HG02884 (cell line): ENCODE results near the gene SLX9.
"Not testable (repeated sequence)": the region's sequence is repeated elsewhere in the genome, so short reads cannot be mapped to it uniquely, and the experiment has no call there.

Source experiments
- ATAC-seq: cut with Tn5 transposase; IDR thresholded peaks from one replicate; pipeline ENCODE4 v1.9.1; 2021; ENCODE audit warnings: mild to moderate bottlenecking, moderate library complexity; ENCODE audit not compliant: unreplicated experiment

SLX9 gene

DNA sequence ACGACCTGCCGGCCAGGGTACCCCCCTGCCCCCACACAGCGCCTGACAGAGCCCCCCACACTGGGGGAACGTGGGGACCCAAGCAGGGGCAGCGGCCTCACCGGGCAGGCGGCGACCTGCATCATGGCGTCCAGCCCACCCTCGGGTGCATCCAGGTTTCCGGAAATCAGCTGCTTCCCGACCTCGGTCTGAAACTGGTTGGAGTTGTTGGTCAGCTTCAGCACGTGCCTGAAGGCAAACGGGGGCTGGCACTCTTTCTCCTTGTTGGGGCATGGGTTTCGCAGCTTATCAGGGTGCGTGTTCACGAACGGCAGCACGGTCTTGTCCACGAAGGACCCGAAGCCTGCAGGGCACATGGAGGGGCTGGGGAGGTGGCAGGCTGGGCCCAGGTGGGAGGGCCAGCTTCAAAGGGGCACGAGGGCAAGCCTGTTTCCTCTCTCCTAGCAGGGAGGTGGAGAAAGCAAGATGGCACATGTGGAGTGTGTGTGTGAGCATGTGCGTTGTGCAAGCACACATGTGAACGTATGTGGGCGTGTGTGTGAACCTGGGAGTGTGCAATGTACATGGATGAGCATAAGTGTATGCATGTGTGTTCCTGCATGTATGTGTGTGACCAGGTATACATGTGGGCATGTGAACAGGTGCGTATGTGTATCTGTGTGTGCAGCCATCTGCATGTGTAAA is 38.3 kb upstream of the SLX9 start:
- no peak for ATAC-seq

GRCh38 chr21:44902268-44903049 is 37.4 kb upstream of the SLX9 start:
- ATAC-seq, result no peak

- ATAC-seq, result no peak
Observed at GRCh38 chr21:44903050-44903685, 36.7 kb upstream of the SLX9 start.

GRCh38 chr21:44903689-44904088 is 36.1 kb upstream of the SLX9 start:
- no peak for ATAC-seq

DNA sequence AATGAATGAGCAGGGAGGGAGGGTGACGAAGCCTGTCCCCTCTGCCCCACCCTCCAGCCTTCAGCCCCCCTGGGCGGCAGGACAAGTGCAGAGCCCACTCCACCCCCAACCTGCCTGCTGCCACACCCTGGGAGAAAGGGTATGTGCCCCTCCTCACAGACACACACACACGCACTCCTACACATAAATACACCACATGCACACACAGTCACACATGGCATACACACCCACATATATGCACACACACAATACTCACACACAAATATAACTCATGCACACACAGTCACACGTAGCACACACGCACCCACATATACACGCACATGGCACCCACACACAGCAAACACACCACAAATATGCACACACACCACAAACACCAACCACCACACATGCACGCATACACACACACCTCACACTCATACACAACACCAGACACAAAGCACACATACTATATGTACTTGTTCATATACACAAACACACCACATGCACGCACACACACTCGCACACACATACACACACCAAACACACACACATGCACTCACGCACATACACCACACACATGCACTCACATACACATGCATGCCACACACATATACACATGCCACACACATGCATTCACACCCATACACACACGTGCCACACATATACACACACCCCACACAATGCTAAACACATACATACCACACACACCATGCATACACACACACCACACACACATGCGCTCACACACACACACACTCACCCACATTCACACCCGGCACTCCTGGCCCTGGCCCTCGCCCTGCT is 35.5 kb upstream of the SLX9 start:
- no peak for ATAC-seq

DNA sequence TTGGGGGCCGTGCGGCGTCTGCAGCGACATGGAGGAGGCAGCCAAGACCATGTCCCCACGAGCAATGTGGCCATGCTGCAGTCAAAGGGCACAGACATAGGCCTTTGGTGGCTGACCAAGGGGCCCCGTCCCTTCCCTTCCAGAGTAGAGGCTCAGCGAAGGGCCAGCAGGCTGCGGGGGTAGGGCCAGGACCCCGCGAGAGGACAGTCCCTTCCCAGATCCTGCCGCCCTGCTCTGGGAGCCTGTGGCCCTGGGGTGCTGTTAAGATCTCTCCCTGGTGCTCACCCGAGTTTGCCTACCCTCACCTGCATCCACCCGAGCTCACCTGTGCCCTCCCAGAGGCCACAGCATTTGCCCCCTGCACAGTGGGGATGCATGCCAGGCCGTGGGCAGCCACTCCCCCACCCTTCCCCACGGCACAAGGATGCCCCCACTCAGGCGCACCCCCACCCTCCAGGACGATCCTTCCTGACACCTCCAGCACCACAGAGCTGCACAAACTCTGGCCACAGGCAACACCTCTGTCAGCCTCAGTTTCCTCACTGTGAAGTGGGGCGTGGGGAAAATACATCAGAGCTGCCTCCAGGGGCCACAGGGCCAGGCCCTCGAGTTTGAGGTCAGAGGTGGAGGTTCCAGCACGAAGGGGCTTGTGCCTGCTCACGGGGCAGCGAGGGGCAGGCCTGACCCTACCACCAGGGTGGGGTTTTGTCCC is 34.7 kb upstream of the SLX9 start:
- ATAC-seq, result no peak

DNA sequence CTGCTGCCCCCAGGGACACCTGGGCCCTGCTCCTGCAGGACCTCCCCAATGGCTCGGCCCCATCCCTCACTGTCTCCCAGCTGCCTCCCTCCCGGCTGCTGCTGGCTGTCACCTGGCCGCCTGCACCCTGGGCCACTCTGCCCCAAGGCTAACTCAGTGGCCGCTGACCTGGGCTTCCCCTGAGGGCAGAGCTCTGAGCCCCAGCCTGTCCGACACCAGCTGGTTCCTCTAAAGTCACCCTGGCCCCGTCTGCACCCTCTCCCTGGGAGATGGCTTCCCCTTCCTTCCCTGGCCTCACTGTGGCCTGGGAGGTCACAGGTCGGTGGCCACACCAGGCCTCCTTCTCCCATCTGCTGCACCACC is 34.1 kb upstream of the SLX9 start:
- ATAC-seq, result no peak

GRCh38 chr21:44907225-44907965 is 32.4 kb upstream of the SLX9 start:
- no peak for ATAC-seq

DNA sequence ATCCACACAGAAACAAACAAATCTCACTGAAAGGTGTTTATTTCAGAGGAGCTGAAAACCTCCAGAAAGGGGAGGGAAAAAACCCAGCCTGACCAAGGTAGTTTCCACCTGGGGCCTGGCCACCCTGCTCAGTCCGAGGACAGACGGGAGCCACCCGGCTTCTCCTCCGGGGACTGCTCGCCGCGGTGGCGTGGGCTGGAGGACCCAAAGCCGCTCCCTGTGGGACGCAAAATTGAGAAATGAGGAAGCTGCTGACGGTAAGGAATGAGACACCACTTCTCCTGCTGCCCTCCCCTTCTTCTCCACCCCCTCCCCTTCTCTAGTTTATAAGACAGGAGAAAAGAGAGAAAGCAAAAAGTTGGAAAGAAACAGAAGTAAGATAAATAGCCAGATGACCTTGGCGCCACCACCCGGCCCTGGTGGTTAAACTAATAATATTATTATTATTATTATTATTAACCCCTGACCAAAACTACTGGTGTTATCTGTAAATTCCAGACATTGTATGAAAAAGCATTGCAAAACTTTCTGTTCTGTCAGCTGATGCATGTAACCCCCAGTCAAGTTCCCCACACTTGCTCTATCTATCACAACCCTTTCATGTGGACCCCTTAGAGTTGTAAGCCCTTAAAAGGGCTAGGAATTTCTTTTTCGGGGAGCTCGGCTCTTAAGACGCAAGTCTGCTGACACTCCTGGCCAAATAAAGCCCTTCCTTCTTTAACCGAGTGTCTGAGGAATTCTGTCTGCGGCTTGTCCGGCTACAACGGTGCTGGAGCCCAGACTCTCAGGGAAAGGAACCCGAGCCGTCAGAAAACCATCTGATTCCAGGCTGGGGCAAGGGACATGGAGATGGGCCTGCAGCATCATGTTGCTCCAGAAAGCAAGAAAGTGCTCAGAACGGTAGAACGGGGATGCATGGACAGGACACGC is 31.6 kb upstream of the SLX9 start:
- ATAC-seq, result no peak

- ATAC-seq, result no peak
Observed at GRCh38 chr21:44908908-44909307, 30.9 kb upstream of the SLX9 start.

- ATAC-seq, result no peak
Observed at GRCh38 chr21:44909719-44910118, 30.1 kb upstream of the SLX9 start.

DNA sequence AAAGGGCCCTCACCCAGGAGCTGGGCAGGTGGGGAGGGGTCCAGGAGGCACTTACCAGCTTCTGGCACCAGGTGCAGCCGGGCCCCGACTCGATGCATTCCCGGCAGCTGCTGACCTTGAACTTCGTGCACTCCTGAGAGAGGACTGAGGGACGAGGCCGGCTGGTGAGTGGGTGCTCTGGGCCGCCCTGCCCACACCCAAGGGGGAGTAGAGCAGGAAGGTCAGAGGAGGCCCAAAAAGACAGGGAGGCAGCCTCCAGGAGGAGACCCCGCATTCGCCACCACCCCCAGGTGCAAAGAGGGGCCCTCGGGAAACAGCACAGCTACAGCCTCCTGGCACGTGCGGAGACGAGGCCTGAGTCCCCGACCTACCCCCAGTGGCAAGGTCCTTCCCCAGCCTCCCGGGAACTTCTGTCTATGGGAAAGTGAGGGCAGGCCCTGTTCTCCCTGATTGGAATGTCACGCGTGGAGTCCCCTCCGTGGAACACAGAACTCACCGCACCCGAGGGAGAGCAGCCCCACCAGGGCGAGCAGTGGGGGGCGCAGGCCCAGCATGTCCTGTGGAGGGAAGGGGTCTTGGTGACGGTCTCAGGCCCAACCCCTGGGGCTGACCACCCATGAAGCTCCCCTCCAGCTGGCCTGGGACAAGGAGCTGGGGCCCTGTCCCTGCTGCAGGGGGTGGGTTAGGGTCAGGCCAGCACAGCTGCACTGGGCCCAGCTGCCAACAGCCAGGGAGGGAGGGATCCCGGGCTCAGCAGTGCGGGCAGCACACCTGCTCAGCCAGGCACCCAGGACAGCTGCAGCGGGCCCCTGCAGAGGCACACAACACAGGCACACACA is 29.4 kb upstream of the SLX9 start:
- ATAC-seq, result no peak

DNA sequence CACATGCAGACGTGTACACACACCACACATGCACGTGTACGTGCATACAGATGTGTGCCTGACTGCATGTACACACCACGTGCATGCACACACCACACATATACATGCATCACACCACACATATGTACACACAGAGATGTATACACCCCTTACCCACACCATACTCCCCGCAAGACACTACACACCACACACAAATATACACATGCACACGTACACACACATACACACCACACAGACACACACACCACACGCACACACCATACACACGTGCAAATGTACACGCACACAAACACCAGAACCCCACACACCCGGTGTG is 28.8 kb upstream of the SLX9 start:
- ATAC-seq, result no peak

DNA sequence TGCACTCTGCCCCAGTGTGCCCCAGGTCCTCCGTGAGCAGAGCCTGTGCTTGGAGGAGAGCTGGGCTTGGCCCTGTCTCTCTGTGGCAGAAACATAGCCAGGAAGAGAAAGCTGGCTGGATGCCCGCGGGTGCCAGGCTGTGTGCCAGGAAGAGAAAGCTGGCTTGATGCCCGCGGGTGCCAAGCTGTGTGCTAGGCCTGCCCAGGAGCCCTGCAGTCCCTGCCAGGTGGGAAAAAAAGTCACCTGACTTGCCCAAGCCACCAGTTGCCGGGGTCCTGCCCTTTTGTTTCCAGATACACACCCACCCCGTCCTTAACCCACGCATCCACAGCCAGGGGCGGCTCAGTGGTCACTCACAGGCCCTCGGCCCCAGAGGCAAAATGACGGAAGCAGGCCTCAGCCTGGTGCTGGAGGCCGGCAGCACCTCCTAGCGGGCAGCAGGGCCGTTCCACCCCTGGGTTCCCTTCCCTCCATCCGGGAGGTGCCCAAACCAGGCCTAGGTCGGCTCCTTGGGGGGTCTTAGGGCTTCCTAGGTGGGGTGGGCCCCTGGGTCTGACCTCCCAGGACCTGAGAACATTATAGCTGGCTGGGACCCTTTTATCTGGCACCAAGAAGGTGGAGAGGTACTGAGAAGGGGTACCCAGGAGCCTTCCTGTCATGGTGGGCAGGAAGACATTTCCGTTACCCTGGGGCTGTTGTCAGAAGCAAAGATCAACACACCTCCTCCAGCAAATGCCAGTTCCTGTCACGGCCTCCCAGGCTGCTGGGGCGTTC is 28.3 kb upstream of the SLX9 start:
- no peak for ATAC-seq

- no peak for ATAC-seq
Observed at GRCh38 chr21:44912158-44912473, 27.7 kb upstream of the SLX9 start.

- ATAC-seq, result not testable (repeated sequence)
Observed at GRCh38 chr21:44912506-44913412, 27.1 kb upstream of the SLX9 start.
